ENCODE results near the gene ATP5PD.

GRCh38 chr17:74995847-74996246, 50.9 kb downstream of the ATP5PD start:
- TF ChIP-seq, protein P1, sequence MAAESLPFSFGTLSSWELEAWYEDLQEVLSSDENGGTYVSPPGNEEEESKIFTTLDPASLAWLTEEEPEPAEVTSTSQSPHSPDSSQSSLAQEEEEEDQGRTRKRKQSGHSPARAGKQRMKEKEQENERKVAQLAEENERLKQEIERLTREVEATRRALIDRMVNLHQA (CRISPR knock-in tag; IDR thresholded peaks at IDR 0.05), result no peak
- TF ChIP-seq PCBP1 (IDR thresholded peaks at IDR 0.05; ENCODE audit: borderline replicate concordance, low read depth, low read length) (no peak), ARNT (IDR thresholded peaks at IDR 0.05) (no peak), SP140L (CRISPR knock-in tag; IDR thresholded peaks at IDR 0.05; ENCODE audit: borderline replicate concordance) (no peak), TCF7 (IDR thresholded peaks at IDR 0.05; ENCODE audit: low read depth) (no peak), ZNF629 (CRISPR knock-in tag; conservative IDR thresholded peaks at IDR 0.05) (no peak), BRCA1 (CRISPR knock-in tag; IDR thresholded peaks at IDR 0.05) (no peak), STAG1 (CRISPR knock-in tag; IDR thresholded peaks at IDR 0.05) (no peak), NR1H2 (CRISPR knock-in tag; IDR thresholded peaks at IDR 0.05; ENCODE audit: borderline replicate concordance, low read depth) (no peak), MAZ (IDR thresholded peaks at IDR 0.05; ENCODE audit: borderline replicate concordance, low read depth, low read length) (no peak), MAZ (CRISPR knock-in tag; IDR thresholded peaks at IDR 0.05; ENCODE audit: low read depth) (no peak), ZNF280D (CRISPR knock-in tag; IDR thresholded peaks at IDR 0.05) (no peak)
- TF ChIP-seq, protein P2, sequence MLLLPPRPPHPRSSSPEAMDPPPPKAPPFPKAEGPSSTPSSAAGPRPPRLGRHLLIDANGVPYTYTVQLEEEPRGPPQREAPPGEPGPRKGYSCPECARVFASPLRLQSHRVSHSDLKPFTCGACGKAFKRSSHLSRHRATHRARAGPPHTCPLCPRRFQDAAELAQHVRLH (CRISPR knock-in tag; IDR thresholded peaks at IDR 0.05; ENCODE audit: borderline replicate concordance, low read depth), result no peak
